A549 (cell line): ENCODE data around the gene PAXX. TPM values are rescaled to one million over a fixed set of nuclear protein-coding genes. Genes with fewer than 3 reads are reported as not detected.

Experiments used
- ATAC-seq, 2 experiments: fragments of 200-7000 bp in 1 of 2; fragments of >200 bp in 1 of 2; cut with Nextera tagmentation in 1 of 2; cut with Tn5 transposase in 1 of 2; 3 replicates each; pipeline versions ENCODE4 v1.8.0 to v1.9.1; 2018 to 2020; ENCODE audit warnings: mild to moderate bottlenecking in 1 of 2, moderate library complexity in 1 of 2
- CTCF ChIA-PET: fragments of 300-600 bp; sonication (Branson Sonifier 250); formaldehyde crosslinking; extraction: SDS; loops from one replicate; lab custom pipeline; 2021; ENCODE audit warnings: antibody characterized with exemption, inconsistent platforms; lab: Yijun Ruan, JAX
- POLR2A ChIA-PET: fragments of 350-600 bp; formaldehyde crosslinking; extraction: SDS; loops from one replicate; lab custom pipeline; 2021; ENCODE audit warnings: antibody characterized with exemption, inconsistent platforms; lab: Yijun Ruan, JAX
- DNase-seq, 2 experiments: peaks; one replicate each; pipeline versions ENCODE4 v3.0.0 to v3.0.0-alpha.2; 2011 to 2016; ENCODE audit warnings: low read depth in 1 of 2, low spot score in 1 of 2
- FAIRE-seq: peaks from 2 replicates; lab custom pipeline; 2011; peaks lifted over from hg19 to GRCh38; lab: Jason Lieb, UNC
- H3K27ac ChIP-seq, 2 experiments: fragments of >200 bp; sonication (Bioruptor Twin); formaldehyde crosslinking; 3 replicates each; pipeline ENCODE4 v1.5.1; 2016 to 2017
- H3K4me1 ChIP-seq: fragments of >200 bp; sonication (Bioruptor Twin); formaldehyde crosslinking; 3 replicates; pipeline ENCODE4 v1.6.1; 2016
- H3K4me2 ChIP-seq: fragments of >200 bp; sonication (Bioruptor Twin); formaldehyde crosslinking; 3 replicates; pipeline ENCODE4 v1.6.1; 2016
- H3K4me3 ChIP-seq: fragments of >200 bp; sonication (Bioruptor Twin); formaldehyde crosslinking; 3 replicates; pipeline ENCODE4 v1.5.1; 2016
- H3K9me3 ChIP-seq: fragments of >200 bp; sonication (Bioruptor Twin); formaldehyde crosslinking; 3 replicates; pipeline ENCODE4 v1.6.1; 2016
- CBX2 ChIP-seq: fragments of 200-600 bp; sonication (generic); IDR thresholded peaks from 2 replicates; pipeline ENCODE4 v1.6.1; 2016; ENCODE audit warnings: low read depth, mild to moderate bottlenecking, borderline replicate concordance
- CBX8 ChIP-seq: fragments of 200-600 bp; sonication (generic); IDR thresholded peaks from 2 replicates; pipeline ENCODE4 v1.6.1; 2016
- CEBPB ChIP-seq, 2 experiments: fragments of >200 bp in 1 of 2; sonication (Bioruptor Twin) in 1 of 2; formaldehyde crosslinking in 1 of 2; IDR thresholded peaks; 2 replicates each; pipeline ENCODE4 v1.6.1; 2012 to 2016
- CHD4 ChIP-seq: fragments of 200-600 bp; sonication (generic); IDR thresholded peaks from 2 replicates; pipeline ENCODE4 v1.6.1; 2016; ENCODE audit warnings: antibody characterized with exemption, mild to moderate bottlenecking, borderline replicate concordance
- EHMT2 ChIP-seq: fragments of 200-600 bp; sonication (generic); IDR thresholded peaks from 2 replicates; pipeline ENCODE4 v1.6.1; 2016; ENCODE audit warnings: antibody characterized with exemption, low read depth, mild to moderate bottlenecking, moderate library complexity
- ESRRA ChIP-seq: fragments of 150-350 bp; IDR thresholded peaks from 2 replicates; pipeline ENCODE4 v1.6.1; 2014; ENCODE audit warnings: mild to moderate bottlenecking, low read length, borderline replicate concordance
- FOSB ChIP-seq: fragments of 250-450 bp; sonication (Bioruptor Pico); IDR thresholded peaks from 2 replicates; pipeline ENCODE4 v1.5.0; 2020; ENCODE audit warnings: mild to moderate bottlenecking, moderate library complexity
- FOSL2 ChIP-seq, 2 experiments: fragments of 450-650 bp in 1 of 2; fragments of >200 bp in 1 of 2; sonication (Bioruptor Twin) in 1 of 2; formaldehyde crosslinking; IDR thresholded peaks; 2 replicates each; pipeline versions ENCODE4 v1.5.0 to v1.6.1; 2016 to 2020; ENCODE audit warnings: mild to moderate bottlenecking in 1 of 2, moderate library complexity in 1 of 2
- FOXS1 ChIP-seq: fragments of 250-450 bp; sonication (Bioruptor Pico); IDR thresholded peaks from 2 replicates; pipeline ENCODE4 v1.5.0; 2020; ENCODE audit warnings: mild to moderate bottlenecking, moderate library complexity
- HOXA7 ChIP-seq: fragments of 250-450 bp; sonication (Bioruptor Pico); IDR thresholded peaks from 2 replicates; pipeline ENCODE4 v1.5.0; 2020; ENCODE audit warnings: mild to moderate bottlenecking, moderate library complexity
- JUN ChIP-seq, 2 experiments: fragments of >200 bp; sonication (Bioruptor Twin); formaldehyde crosslinking; IDR thresholded peaks; 2 replicates in 1 of 2; 3 replicates in 1 of 2; pipeline ENCODE4 v1.6.1; 2016 to 2017
- JUNB ChIP-seq: fragments of >200 bp; sonication (Bioruptor Twin); formaldehyde crosslinking; IDR thresholded peaks from 2 replicates; pipeline ENCODE4 v1.6.1; 2016
- KDM1A ChIP-seq: fragments of 200-600 bp; sonication (generic); IDR thresholded peaks from 2 replicates; pipeline ENCODE4 v1.6.1; 2016; ENCODE audit warnings: low read depth, mild to moderate bottlenecking
- KDM5A ChIP-seq: fragments of 200-600 bp; sonication (generic); IDR thresholded peaks from 2 replicates; pipeline ENCODE4 v1.6.1; 2016; ENCODE audit warnings: antibody characterized with exemption, mild to moderate bottlenecking
- MAX ChIP-seq: IDR thresholded peaks from 2 replicates; pipeline ENCODE4 v1.6.1; 2012
- MAZ ChIP-seq: fragments of 150-350 bp; IDR thresholded peaks from 2 replicates; pipeline ENCODE4 v1.6.1; 2014; ENCODE audit warnings: antibody characterized with exemption, low read depth, low read length, borderline replicate concordance
- POLR2AphosphoS2 ChIP-seq: conservative IDR thresholded peaks from 2 replicates; pipeline ENCODE4 v1.6.1; 2012; ENCODE audit warnings: low read length, improper control_type of control experiment, inconsistent platforms
- RAD21 ChIP-seq, 2 experiments: fragments of >200 bp in 1 of 2; sonication (Bioruptor Twin) in 1 of 2; formaldehyde crosslinking in 1 of 2; IDR thresholded peaks in 1 of 2; conservative IDR thresholded peaks in 1 of 2; 2 replicates in 1 of 2; 3 replicates in 1 of 2; pipeline ENCODE4 v1.6.1; 2012 to 2018; ENCODE audit warnings: inconsistent platforms in 1 of 2
- RARB ChIP-seq: fragments of 250-450 bp; sonication (Bioruptor Pico); IDR thresholded peaks from 2 replicates; pipeline ENCODE4 v1.8.0; 2021; ENCODE audit warnings: mild to moderate bottlenecking, moderate library complexity
- RCOR1 ChIP-seq: fragments of 150-350 bp; IDR thresholded peaks from 2 replicates; pipeline ENCODE4 v1.6.1; 2014; ENCODE audit warnings: antibody characterized with exemption, low read length, low read depth
- SMC3 ChIP-seq: fragments of >200 bp; sonication (Bioruptor Twin); formaldehyde crosslinking; IDR thresholded peaks from 3 replicates; pipeline ENCODE4 v1.6.1; 2018; ENCODE audit warnings: inconsistent platforms
- TP53 ChIP-seq: fragments of 250-450 bp; sonication (Bioruptor Pico); IDR thresholded peaks from 2 replicates; pipeline ENCODE4 v1.5.0; 2021; ENCODE audit warnings: mild to moderate bottlenecking, moderate library complexity
- ZNF302 ChIP-seq: fragments of 250-450 bp; sonication (Bioruptor Pico); IDR thresholded peaks from 2 replicates; pipeline ENCODE4 v1.9.0; 2021; ENCODE audit warnings: inconsistent platforms, mild to moderate bottlenecking, moderate library complexity
- ZSCAN20 ChIP-seq: fragments of 250-450 bp; sonication (Bioruptor Pico); IDR thresholded peaks from 2 replicates; pipeline ENCODE4 v1.8.0; 2022; ENCODE audit warnings: mild to moderate bottlenecking, moderate library complexity
- WGBS: methylation state at CpG from one replicate; pipeline ENCODE4 v1.1.6; 2017; ENCODE audit errors: missing lambda C conversion rate; 5-methylcytosine and 5-hydroxymethylcytosine counted together
- polyA plus RNA-seq, 4 experiments: library from polyadenylated mRNA; depleted of rRNA in 3 of 4; stranded (reverse); fragments of >200 nt; fragmentation: RNase III in 1 of 4; extraction: RNeasy Plus Mini Kit Qiagen cat#74134 plus additional on column Dnase treatment in 1 of 4; gene quantifications; 2 replicates in 3 of 4; 3 replicates in 1 of 4; pipeline ENCODE4 v1.2.3, GENCODE V29; 2011 to 2017
- TF ChIP-seq, protein P1 (sequence below): fragments of >200 bp; sonication (Bioruptor Twin); formaldehyde crosslinking; IDR thresholded peaks from 3 replicates; pipeline ENCODE4 v1.5.1; 2016
- TF ChIP-seq, protein P2 (sequence below): fragments of 200-600 bp; sonication (generic); IDR thresholded peaks from 2 replicates; pipeline ENCODE4 v1.6.1; 2016; ENCODE audit warnings: antibody characterized with exemption, mild to moderate bottlenecking, moderate library complexity
- TF ChIP-seq, protein P3 (sequence below): fragments of 450-650 bp; IDR thresholded peaks from 2 replicates; pipeline ENCODE4 v1.6.1; 2014; ENCODE audit warnings: antibody characterized with exemption

Gene PAXX
- polyA plus RNA-seq, 2 of the 4 experiments (the other 2 are of a cell fraction), result 15.6 to 53.2 TPM

DNA sequence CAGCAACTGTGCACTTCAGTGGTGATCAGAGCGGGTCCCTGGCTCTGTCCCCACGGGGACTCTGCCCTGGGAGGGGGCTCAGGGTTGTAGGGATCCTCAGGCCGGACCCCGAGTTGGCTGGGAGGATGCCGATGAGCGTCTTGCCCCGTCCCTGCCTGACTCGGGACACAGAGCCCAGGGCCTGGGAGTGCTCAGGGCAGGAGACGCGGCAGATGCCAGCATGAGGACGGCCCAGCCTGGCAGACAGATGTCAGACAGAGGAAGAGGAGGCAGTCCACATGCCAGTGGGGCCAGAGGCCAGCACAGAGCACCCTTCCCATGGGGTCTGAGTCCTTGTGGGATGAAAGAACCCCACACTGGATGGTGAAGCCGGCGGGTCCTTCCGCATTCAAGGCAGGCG is 28.9 kb upstream of the PAXX start:
- no peak for TF ChIP-seq POLR2AphosphoS2
- no peak for TF ChIP-seq ESRRA
- no peak for TF ChIP-seq ZNF302 (CRISPR knock-in tag)
- TF ChIP-seq CEBPB (IDR thresholded peaks at IDR 0.05), result no peak
- TF ChIP-seq KDM1A, result no peak
- no peak for TF ChIP-seq RARB (CRISPR knock-in tag)
- no peak for TF ChIP-seq TP53 (CRISPR knock-in tag)
- TF ChIP-seq SMC3, result no peak
- no peak for TF ChIP-seq EHMT2
- no peak for TF ChIP-seq MAZ
- TF ChIP-seq CHD4, result no peak
- TF ChIP-seq RAD21 (conservative IDR thresholded peaks at IDR 0.05 in 1 of 2, IDR thresholded peaks at IDR 0.05 in 1 of 2), result no peak
- no peak for TF ChIP-seq HOXA7 (CRISPR knock-in tag)
- TF ChIP-seq, protein P1, sequence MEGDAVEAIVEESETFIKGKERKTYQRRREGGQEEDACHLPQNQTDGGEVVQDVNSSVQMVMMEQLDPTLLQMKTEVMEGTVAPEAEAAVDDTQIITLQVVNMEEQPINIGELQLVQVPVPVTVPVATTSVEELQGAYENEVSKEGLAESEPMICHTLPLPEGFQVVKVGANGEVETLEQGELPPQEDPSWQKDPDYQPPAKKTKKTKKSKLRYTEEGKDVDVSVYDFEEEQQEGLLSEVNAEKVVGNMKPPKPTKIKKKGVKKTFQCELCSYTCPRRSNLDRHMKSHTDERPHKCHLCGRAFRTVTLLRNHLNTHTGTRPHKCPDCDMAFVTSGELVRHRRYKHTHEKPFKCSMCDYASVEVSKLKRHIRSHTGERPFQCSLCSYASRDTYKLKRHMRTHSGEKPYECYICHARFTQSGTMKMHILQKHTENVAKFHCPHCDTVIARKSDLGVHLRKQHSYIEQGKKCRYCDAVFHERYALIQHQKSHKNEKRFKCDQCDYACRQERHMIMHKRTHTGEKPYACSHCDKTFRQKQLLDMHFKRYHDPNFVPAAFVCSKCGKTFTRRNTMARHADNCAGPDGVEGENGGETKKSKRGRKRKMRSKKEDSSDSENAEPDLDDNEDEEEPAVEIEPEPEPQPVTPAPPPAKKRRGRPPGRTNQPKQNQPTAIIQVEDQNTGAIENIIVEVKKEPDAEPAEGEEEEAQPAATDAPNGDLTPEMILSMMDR, result no peak
- no peak for TF ChIP-seq CBX2
- TF ChIP-seq JUN (IDR thresholded peaks at IDR 0.05), result no peak
- TF ChIP-seq KDM5A, result no peak
- TF ChIP-seq, all 56 proteins: peak for 0
- H3K4me2 ChIP-seq, result no peak overlapping the region
- POLR2A ChIA-PET, result no interaction called here
- H3K4me1 ChIP-seq, result peaks cover 15% of the 10 kb centered on the region; the same call in 2 of the 3 replicates
- H3K9me3 ChIP-seq, result no peaks in the 10 kb centered on the region
- ATAC-seq (no peak; a peak in 1 of 6 replicates), DNase-seq (no peak), FAIRE-seq (no peak)
- WGBS, result 79% methylated on average over 13 of the region's 15 CpGs
- CTCF ChIA-PET, result interaction anchor here (0.6 to 1.4 kb wide), 3 partner anchors 25 to 72 kb away, joined by 3 to 4 read pairs (median 4); no protein-coding TSS in a partner anchor
- peak overlapping the region in 1 of 2 experiments; percentile 75; a peak in 2 of 6 replicates for H3K27ac ChIP-seq
- no peak overlapping the region for H3K4me3 ChIP-seq

DNA sequence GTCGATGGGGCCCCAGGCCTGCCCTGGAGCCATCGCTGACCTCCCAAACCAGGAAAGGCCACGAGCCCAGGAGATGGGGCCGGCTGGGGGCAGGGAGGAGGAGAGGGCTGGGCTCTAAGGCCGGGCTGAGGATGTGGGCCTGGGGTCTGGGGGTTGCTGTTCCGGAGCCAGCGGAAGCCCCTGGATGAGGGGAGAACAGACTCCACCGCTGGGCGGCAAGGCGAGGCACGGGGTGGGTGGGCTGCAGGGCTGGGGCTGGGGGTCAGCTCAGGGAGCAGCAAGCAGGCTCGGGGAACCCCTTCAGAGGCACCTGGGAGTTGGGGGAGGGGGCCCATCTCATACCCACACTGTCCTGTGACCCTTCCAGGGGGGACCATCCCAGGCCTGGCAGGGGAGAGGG is 28.5 kb upstream of the PAXX start:
- TF ChIP-seq CHD4 (no peak), ZSCAN20 (CRISPR knock-in tag) (no peak), RCOR1 (no peak)
- TF ChIP-seq, all 56 proteins: peak for 0
- peak overlapping the region; percentile 9 to 75; a peak in 4 of 6 replicates for H3K27ac ChIP-seq
- ATAC-seq (no peak; a peak in 1 of 6 replicates), FAIRE-seq (no peak), DNase-seq (no peak)
- 91% methylated on average over 4 of the region's 12 CpGs for WGBS
- ChIA-PET POLR2A (no interaction called here), CTCF (interaction anchor here (0.6 to 1.4 kb wide), 4 partner anchors 9 to 72 kb away, joined by 3 to 4 read pairs (median 4); no protein-coding TSS in a partner anchor)
- H3K4me2 ChIP-seq, result no peak overlapping the region; the same call in 2 of the 3 replicates
- no peak overlapping the region for H3K4me3 ChIP-seq
- H3K9me3 ChIP-seq, result no peaks in the 10 kb centered on the region
- peaks cover 15% of the 10 kb centered on the region; the same call in 2 of the 3 replicates for H3K4me1 ChIP-seq

GRCh38 chr9:136964171-136964689 is 28.0 kb upstream of the PAXX start:
- DNase-seq (no peak), FAIRE-seq (no peak), ATAC-seq (peak in 1 of 2 experiments; percentile 35; a peak in 3 of 6 replicates)
- CTCF ChIA-PET, result interaction anchor here (0.7 to 1.4 kb wide), 7 partner anchors 9 to 176 kb away, joined by 3 to 9 read pairs (median 3); partner anchors contain the start of gene PAXX
- Histone ChIP-seq H3K27ac (peak overlapping the region; percentile 9 to 75; a peak in 4 of 6 replicates), H3K4me1 (peaks cover 15% of the 10 kb centered on the region; the same call in 2 of the 3 replicates), H3K4me3 (no peak overlapping the region), H3K9me3 (no peaks in the 10 kb centered on the region), H3K4me2 (peak overlapping the region; percentile 40)
- POLR2A ChIA-PET, result no interaction called here
- 64% methylated on average over 16 of the region's 22 CpGs for WGBS
- TF ChIP-seq, protein P2, sequence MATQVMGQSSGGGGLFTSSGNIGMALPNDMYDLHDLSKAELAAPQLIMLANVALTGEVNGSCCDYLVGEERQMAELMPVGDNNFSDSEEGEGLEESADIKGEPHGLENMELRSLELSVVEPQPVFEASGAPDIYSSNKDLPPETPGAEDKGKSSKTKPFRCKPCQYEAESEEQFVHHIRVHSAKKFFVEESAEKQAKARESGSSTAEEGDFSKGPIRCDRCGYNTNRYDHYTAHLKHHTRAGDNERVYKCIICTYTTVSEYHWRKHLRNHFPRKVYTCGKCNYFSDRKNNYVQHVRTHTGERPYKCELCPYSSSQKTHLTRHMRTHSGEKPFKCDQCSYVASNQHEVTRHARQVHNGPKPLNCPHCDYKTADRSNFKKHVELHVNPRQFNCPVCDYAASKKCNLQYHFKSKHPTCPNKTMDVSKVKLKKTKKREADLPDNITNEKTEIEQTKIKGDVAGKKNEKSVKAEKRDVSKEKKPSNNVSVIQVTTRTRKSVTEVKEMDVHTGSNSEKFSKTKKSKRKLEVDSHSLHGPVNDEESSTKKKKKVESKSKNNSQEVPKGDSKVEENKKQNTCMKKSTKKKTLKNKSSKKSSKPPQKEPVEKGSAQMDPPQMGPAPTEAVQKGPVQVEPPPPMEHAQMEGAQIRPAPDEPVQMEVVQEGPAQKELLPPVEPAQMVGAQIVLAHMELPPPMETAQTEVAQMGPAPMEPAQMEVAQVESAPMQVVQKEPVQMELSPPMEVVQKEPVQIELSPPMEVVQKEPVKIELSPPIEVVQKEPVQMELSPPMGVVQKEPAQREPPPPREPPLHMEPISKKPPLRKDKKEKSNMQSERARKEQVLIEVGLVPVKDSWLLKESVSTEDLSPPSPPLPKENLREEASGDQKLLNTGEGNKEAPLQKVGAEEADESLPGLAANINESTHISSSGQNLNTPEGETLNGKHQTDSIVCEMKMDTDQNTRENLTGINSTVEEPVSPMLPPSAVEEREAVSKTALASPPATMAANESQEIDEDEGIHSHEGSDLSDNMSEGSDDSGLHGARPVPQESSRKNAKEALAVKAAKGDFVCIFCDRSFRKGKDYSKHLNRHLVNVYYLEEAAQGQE, result no peak
- TF ChIP-seq MAX, result no peak
- no peak for TF ChIP-seq CBX8
- TF ChIP-seq KDM5A, result no peak
- TF ChIP-seq JUNB, result no peak
- TF ChIP-seq ESRRA, result no peak
- TF ChIP-seq FOXS1, result no peak
- no peak for TF ChIP-seq FOSL2 (IDR thresholded peaks at IDR 0.05)
- TF ChIP-seq FOSL2 (CRISPR knock-in tag; IDR thresholded peaks at IDR 0.05), result no peak
- TF ChIP-seq RCOR1, result no peak
- no peak for TF ChIP-seq TP53 (CRISPR knock-in tag)
- TF ChIP-seq, protein P3, sequence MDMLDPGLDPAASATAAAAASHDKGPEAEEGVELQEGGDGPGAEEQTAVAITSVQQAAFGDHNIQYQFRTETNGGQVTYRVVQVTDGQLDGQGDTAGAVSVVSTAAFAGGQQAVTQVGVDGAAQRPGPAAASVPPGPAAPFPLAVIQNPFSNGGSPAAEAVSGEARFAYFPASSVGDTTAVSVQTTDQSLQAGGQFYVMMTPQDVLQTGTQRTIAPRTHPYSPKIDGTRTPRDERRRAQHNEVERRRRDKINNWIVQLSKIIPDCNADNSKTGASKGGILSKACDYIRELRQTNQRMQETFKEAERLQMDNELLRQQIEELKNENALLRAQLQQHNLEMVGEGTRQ, result no peak
- TF ChIP-seq CEBPB (IDR thresholded peaks at IDR 0.05), result no peak
- no peak for TF ChIP-seq POLR2AphosphoS2
- TF ChIP-seq FOSB, result no peak
